GM12873 (cell line): ENCODE results near the gene DLX2.

Experiments used
- CTCF ChIP-seq: IDR thresholded peaks from 2 replicates; pipeline ENCODE4 v1.5.1; 2012; ENCODE audit warnings: low read depth, mild to moderate bottlenecking, moderate library complexity, low read length, control low read depth; ENCODE audit not compliant: insufficient read depth; ENCODE audit errors: missing control alignments

The DLX2 gene

DNA sequence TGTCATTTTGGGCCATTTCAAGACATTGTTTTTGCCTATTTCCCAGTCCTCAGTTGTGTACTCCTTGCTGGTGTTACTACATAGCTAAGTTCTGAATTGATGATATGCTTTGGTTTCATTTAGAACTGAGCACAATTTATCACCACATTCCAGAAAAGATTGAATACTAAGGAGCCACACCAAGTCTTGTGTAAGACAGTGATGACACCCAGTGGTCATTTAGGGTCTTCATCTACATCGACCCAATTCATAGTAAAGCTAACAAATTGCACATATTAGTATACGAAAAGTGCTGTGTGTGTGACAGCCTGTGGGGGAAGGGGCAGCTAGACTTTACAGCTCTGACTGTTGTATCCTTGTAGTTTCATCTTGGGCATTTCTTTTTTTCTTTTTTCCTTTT is 10.9 kb upstream of the DLX2 start:
- TF ChIP-seq CTCF, result peak; percentile 43

GRCh38 chr2:172109988-172110811 is 7.5 kb upstream of the DLX2 start:
- no peak for TF ChIP-seq CTCF

DNA sequence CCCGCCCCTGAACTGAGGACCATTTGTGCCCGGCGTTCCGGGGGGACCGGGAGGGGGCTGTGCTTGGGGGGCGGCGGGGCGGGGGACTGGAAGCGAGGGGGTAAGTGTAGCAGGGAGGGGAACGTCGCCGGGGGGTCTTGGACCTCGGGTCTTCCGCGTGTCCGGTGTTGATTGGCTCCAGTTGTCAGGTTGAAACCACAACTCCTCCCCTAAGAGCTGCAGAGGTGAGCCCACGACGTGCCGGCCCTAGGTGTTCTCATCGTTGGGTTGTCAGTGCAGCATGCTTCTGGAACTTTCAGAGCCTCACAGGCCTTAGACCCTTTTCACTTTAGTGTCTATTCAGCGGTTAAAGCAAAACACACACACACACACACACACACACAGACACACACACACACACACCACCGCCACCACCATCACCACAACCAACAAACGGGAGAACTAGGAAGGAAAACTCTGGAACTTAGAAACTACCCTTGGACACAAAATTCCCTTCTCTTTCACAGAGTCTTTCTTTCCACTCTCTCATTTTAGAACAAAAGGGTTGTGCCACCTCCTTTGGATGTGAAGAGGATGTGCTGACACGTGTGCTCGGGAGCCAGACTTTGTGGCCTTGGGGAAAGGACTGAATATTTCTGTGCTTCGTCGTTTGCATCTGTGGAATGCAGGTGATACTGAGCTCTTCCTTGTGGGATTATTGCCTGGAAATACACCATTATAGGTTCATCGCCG is 6.7 kb upstream of the DLX2 start:
- no peak for TF ChIP-seq CTCF

- TF ChIP-seq CTCF, result no peak
These were observed 5.9 kb upstream of the DLX2 start for GRCh38 chr2:172108587-172108930.

- no peak for TF ChIP-seq CTCF
These were observed 5.2 kb upstream of the DLX2 start for GRCh38 chr2:172107690-172108586.

GRCh38 chr2:172106108-172106961 is 3.6 kb upstream of the DLX2 start:
- TF ChIP-seq CTCF, result peak; percentile 52
